IMR-90 (cell line): Measurements from ENCODE around the gene LPAR1. TPM values are rescaled to one million over a fixed set of nuclear protein-coding genes. Genes with fewer than 3 reads are reported as not detected.

ENCODE experiments used
- ATAC-seq: fragments of 200-7000 bp; cut with Tn5 transposase; 2 replicates; pipeline ENCODE4 v1.9.1; 2020; ENCODE audit warnings: low read depth, mild to moderate bottlenecking, moderate library complexity
- BruUV-seq: library from RNA; stranded (reverse); fragments of 400-500 nt; replicated peaks from 2 replicates; lab custom pipeline; 2021; lab: Mats Ljungman, UMichigan
- CTCF ChIA-PET: fragments of 300-600 bp; formaldehyde crosslinking; extraction: SDS; loops from one replicate; lab custom pipeline; 2021; ENCODE audit warnings: antibody characterized with exemption; lab: Yijun Ruan, JAX
- POLR2A ChIA-PET: fragments of 300-600 bp; sonication (Branson Sonifier 250); formaldehyde crosslinking; loops from one replicate; lab custom pipeline; 2022; ENCODE audit warnings: antibody characterized with exemption; ENCODE audit not compliant: unreplicated experiment; lab: Charles Lee
- DNase-seq: peaks from one replicate; pipeline ENCODE4 v3.0.0; 2013
- H2AFZ ChIP-seq: replicated peaks from 2 replicates; pipeline ENCODE3; 2013; ENCODE audit warnings: low read length, mild to moderate bottlenecking; ENCODE audit not compliant: poor library complexity
- H2AK5ac ChIP-seq: 2 replicates; pipeline ENCODE4 v1.6.1; 2013; ENCODE audit warnings: low read depth, low read length, inconsistent platforms
- H2AK9ac ChIP-seq: replicated peaks from 2 replicates; pipeline ENCODE3; 2013; ENCODE audit warnings: mild to moderate bottlenecking, low read depth, low read length, moderate library complexity; ENCODE audit not compliant: poor library complexity
- H2BK120ac ChIP-seq: 2 replicates; pipeline ENCODE4 v1.6.1; 2013; ENCODE audit warnings: low read depth, low read length, inconsistent platforms
- H2BK15ac ChIP-seq: 3 replicates; pipeline ENCODE4 v1.6.1; 2013; ENCODE audit warnings: low read depth, low read length, inconsistent platforms
- H2BK20ac ChIP-seq: 2 replicates; pipeline ENCODE4 v1.6.1; 2013; ENCODE audit warnings: low read depth, mild to moderate bottlenecking, inconsistent platforms, low read length, moderate library complexity
- H2BK5ac ChIP-seq: 2 replicates; pipeline ENCODE4 v1.6.1; 2013; ENCODE audit warnings: mild to moderate bottlenecking, low read depth, low read length, inconsistent platforms; ENCODE audit not compliant: poor library complexity, severe bottlenecking
- H3K14ac ChIP-seq: replicated peaks from 2 replicates; pipeline ENCODE4 v1.6.1; 2013; ENCODE audit warnings: low read depth, low read length, inconsistent platforms
- H3K18ac ChIP-seq: 2 replicates; pipeline ENCODE4 v1.6.1; 2013; ENCODE audit warnings: low read depth, low read length, control low read depth
- H3K23ac ChIP-seq: 2 replicates; pipeline ENCODE4 v1.6.1; 2013; ENCODE audit warnings: low read depth, low read length, inconsistent platforms
- H3K27ac ChIP-seq: 2 replicates; pipeline ENCODE4 v1.5.1; 2013; ENCODE audit warnings: mild to moderate bottlenecking, control low read depth, low read length; ENCODE audit not compliant: insufficient read depth
- H3K27me3 ChIP-seq: 2 replicates; pipeline ENCODE4 v1.6.1; 2013; ENCODE audit warnings: low read length; ENCODE audit not compliant: control insufficient read depth, insufficient read depth
- H3K36me3 ChIP-seq: 2 replicates; pipeline ENCODE4 v1.6.1; 2013; ENCODE audit warnings: low read length, mixed read lengths; ENCODE audit not compliant: control insufficient read depth, insufficient read depth
- H3K4ac ChIP-seq: 2 replicates; pipeline ENCODE4 v1.6.1; 2013; ENCODE audit warnings: low read depth, low read length, inconsistent platforms
- H3K4me1 ChIP-seq: 2 replicates; pipeline ENCODE4 v1.6.1; 2013; ENCODE audit warnings: low read length, mixed read lengths; ENCODE audit not compliant: control insufficient read depth, insufficient read depth
- H3K4me2 ChIP-seq: 2 replicates; pipeline ENCODE4 v1.6.1; 2013; ENCODE audit warnings: low read depth, mild to moderate bottlenecking, control low read depth, low read length, moderate library complexity
- H3K4me3 ChIP-seq: 2 replicates; pipeline ENCODE4 v1.5.1; 2013; ENCODE audit warnings: low read depth, mild to moderate bottlenecking, control low read depth, low read length, moderate library complexity; ENCODE audit not compliant: insufficient read depth
- H3K56ac ChIP-seq: 2 replicates; pipeline ENCODE4 v1.6.1; 2013; ENCODE audit warnings: low read length, inconsistent platforms; ENCODE audit not compliant: insufficient read depth; ENCODE audit errors: extremely low read depth
- H3K79me1 ChIP-seq, 2 experiments: 2 replicates each; pipeline ENCODE4 v1.6.1; 2013; ENCODE audit warnings: low read length in 2 of 2, inconsistent platforms in 1 of 2, low read depth in 1 of 2
- H3K9ac ChIP-seq: 2 replicates; pipeline ENCODE4 v1.6.1; 2013; ENCODE audit warnings: low read depth, low read length, control low read depth
- H3K9me1 ChIP-seq: 2 replicates; pipeline ENCODE4 v1.6.1; 2013; ENCODE audit warnings: low read length, inconsistent platforms; ENCODE audit not compliant: insufficient read depth
- H3K9me3 ChIP-seq: 2 replicates; pipeline ENCODE4 v1.6.1; 2013; ENCODE audit warnings: low read length; ENCODE audit not compliant: control insufficient read depth, insufficient read depth
- H4K20me1 ChIP-seq: 2 replicates; pipeline ENCODE4 v1.6.1; 2013; ENCODE audit warnings: low read length, inconsistent platforms; ENCODE audit not compliant: insufficient read depth
- H4K5ac ChIP-seq: 2 replicates; pipeline ENCODE4 v1.6.1; 2013; ENCODE audit warnings: mild to moderate bottlenecking, low read depth, low read length, control low read depth
- H4K8ac ChIP-seq, 2 experiments: 2 replicates each; pipeline ENCODE4 v1.6.1; 2013; ENCODE audit warnings: low read depth in 2 of 2, low read length in 2 of 2, control low read depth in 1 of 2, inconsistent platforms in 1 of 2
- H4K91ac ChIP-seq: 2 replicates; pipeline ENCODE4 v1.6.1; 2013; ENCODE audit warnings: low read depth, low read length, inconsistent platforms; ENCODE audit not compliant: insufficient read depth
- BHLHE40 ChIP-seq: fragments of 150-350 bp; IDR thresholded peaks from 2 replicates; pipeline ENCODE4 v1.6.1; 2016; ENCODE audit warnings: mild to moderate bottlenecking, low read depth, low read length
- CEBPB ChIP-seq: IDR thresholded peaks from 2 replicates; pipeline ENCODE4 v1.6.1; 2012; ENCODE audit warnings: low read depth, low read length, improper control_type of control experiment
- CHD1 ChIP-seq: IDR thresholded peaks from 2 replicates; pipeline ENCODE4 v1.6.1; 2012; ENCODE audit warnings: low read depth, low read length, improper control_type of control experiment
- CTCF ChIP-seq: conservative IDR thresholded peaks from 2 replicates; pipeline ENCODE4 v1.5.1; 2012; ENCODE audit warnings: mild to moderate bottlenecking, low read depth, low read length, improper control_type of control experiment
- ELK1 ChIP-seq: fragments of 150-350 bp; IDR thresholded peaks from 2 replicates; pipeline ENCODE4 v1.6.1; 2016; ENCODE audit warnings: low read depth, mild to moderate bottlenecking, low read length, moderate library complexity, borderline replicate concordance
- FOS ChIP-seq: fragments of 150-350 bp; IDR thresholded peaks from 2 replicates; pipeline ENCODE4 v1.6.1; 2016; ENCODE audit warnings: low read depth, low read length
- MAFK ChIP-seq: IDR thresholded peaks from 2 replicates; pipeline ENCODE4 v1.6.1; 2012; ENCODE audit warnings: low read depth, low read length, improper control_type of control experiment
- MAZ ChIP-seq: IDR thresholded peaks from 2 replicates; pipeline ENCODE4 v1.6.1; 2012; ENCODE audit warnings: low read depth, mild to moderate bottlenecking, low read length, improper control_type of control experiment, moderate library complexity, borderline replicate concordance
- MXI1 ChIP-seq: IDR thresholded peaks from 2 replicates; pipeline ENCODE4 v1.6.1; 2012; ENCODE audit warnings: low read depth, mild to moderate bottlenecking, low read length, moderate library complexity, borderline replicate concordance
- NFE2L2 ChIP-seq: fragments of 150-350 bp; IDR thresholded peaks from 2 replicates; pipeline ENCODE4 v1.6.1; 2016; ENCODE audit warnings: low read depth, mild to moderate bottlenecking, low read length
- POLR2A ChIP-seq: IDR thresholded peaks from 2 replicates; pipeline ENCODE4 v1.6.1; 2012; ENCODE audit warnings: mild to moderate bottlenecking, low read depth, low read length
- RAD21 ChIP-seq: IDR thresholded peaks from 2 replicates; pipeline ENCODE4 v1.6.1; 2012; ENCODE audit warnings: low read length, improper control_type of control experiment
- RCOR1 ChIP-seq: IDR thresholded peaks from 2 replicates; pipeline ENCODE4 v1.6.1; 2012; ENCODE audit warnings: mild to moderate bottlenecking, low read length, improper control_type of control experiment; ENCODE audit not compliant: insufficient replicate concordance
- RFX5 ChIP-seq: IDR thresholded peaks from 2 replicates; pipeline ENCODE4 v1.8.0; 2012; ENCODE audit warnings: low read depth, mild to moderate bottlenecking, low read length, moderate library complexity
- SMC3 ChIP-seq: fragments of 150-350 bp; IDR thresholded peaks from 2 replicates; pipeline ENCODE4 v1.6.1; 2016; ENCODE audit warnings: low read depth, mild to moderate bottlenecking, antibody characterized with exemption, low read length, moderate library complexity
- USF2 ChIP-seq: fragments of 150-350 bp; IDR thresholded peaks from 2 replicates; pipeline ENCODE4 v1.6.1; 2017; ENCODE audit warnings: mild to moderate bottlenecking, antibody characterized with exemption, low read length, low read depth
- WGBS, 2 experiments: methylation state at CpG; one replicate each; pipeline versions ENCODE4 v1.1.5 to v1.1.7; 2013; ENCODE audit warnings: missing lambda C conversion rate in 2 of 2; ENCODE audit not compliant: insufficient read length in 1 of 2; ENCODE audit errors: extremely low coverage in 2 of 2; 5-methylcytosine and 5-hydroxymethylcytosine counted together
- dilution Hi-C: fragments of 300-500 bp; cut with HindIII; formaldehyde crosslinking; loops from one replicate; pipeline ENCODE4 v1.14.3; 2018; ENCODE audit warnings: low sequenced_read_pairs; ENCODE audit not compliant: unreplicated experiment
- in situ Hi-C: fragments of 300-500 bp; cut with MboI; formaldehyde crosslinking; loops from 3 replicates; pipeline ENCODE4 v1.14.3; 2019; ENCODE audit warnings: low sequenced_read_pairs, inconsistent platforms, mixed read lengths
- intact Hi-C: fragments of 100-400 bp; cut with micrococcal nuclease; formaldehyde crosslinking; loops from 2 replicates; pipeline ENCODE4 v1.10.0; 2022
- polyA plus RNA-seq, 3 experiments: library from polyadenylated mRNA; depleted of rRNA; stranded (reverse); fragments of >200 nt; gene quantifications; 2 replicates each; pipeline ENCODE4 v1.2.3, GENCODE V29; 2012; ENCODE audit warnings: low replicate concordance in 1 of 3
- total RNA-seq: library from RNA; depleted of rRNA; stranded (reverse); fragments of >200 nt; gene quantifications from 2 replicates; pipeline ENCODE4 v1.2.3, GENCODE V29; 2012

LPAR1 gene
- total and polyA plus RNA-seq, 2 of the 4 experiments (the other 2 are of a cell fraction) = 171 to 315 TPM

- H3K9me1 ChIP-seq = peaks cover 26% of the 10 kb centered on the region
- H3K23ac ChIP-seq = no peak overlapping the region
- CTCF ChIA-PET = no interaction called here
- POLR2A ChIA-PET = no interaction called here
- BruUV-seq = no TSS peak
- no CpG with 5 or more reads among the region's 3 CpGs for WGBS, 2 experiments
- H3K36me3 ChIP-seq = peaks cover 19% of the 10 kb centered on the region
- H3K4me3 ChIP-seq = no peak overlapping the region
- no peak overlapping the region for H4K5ac ChIP-seq
- H2AFZ ChIP-seq = no peak overlapping the region
- no peaks in the 10 kb centered on the region for H3K9me3 ChIP-seq
- H4K8ac ChIP-seq = no peak overlapping the region; a peak in 1 of 4 replicates
- H4K20me1 ChIP-seq = peaks cover 94% of the 10 kb centered on the region
- ATAC-seq (no peak), DNase-seq (no peak)
- H3K4me1 ChIP-seq = peaks cover 18% of the 10 kb centered on the region
- in situ Hi-C loops = no loop called here
- H4K91ac ChIP-seq = no peak overlapping the region
- H2BK15ac ChIP-seq = no peak overlapping the region
- no peak overlapping the region for H3K18ac ChIP-seq
- H2BK5ac ChIP-seq = no peak overlapping the region
- TF ChIP-seq RCOR1 (no peak), CTCF (no peak), FOS (no peak), NFE2L2 (no peak), USF2 (no peak), RAD21 (no peak), CEBPB (no peak), MAZ (no peak), SMC3 (no peak), POLR2A (no peak), RFX5 (no peak), MAFK (no peak), ELK1 (no peak), MXI1 (no peak), BHLHE40 (no peak), CHD1 (no peak)
- no peak overlapping the region for H2BK20ac ChIP-seq
- H2BK120ac ChIP-seq = no peak overlapping the region
- no peak overlapping the region for H2AK9ac ChIP-seq
- peaks cover 28 to 76% of the 10 kb centered on the region in 2 experiments for H3K79me1 ChIP-seq
- no peak overlapping the region for H3K4me2 ChIP-seq
- H3K56ac ChIP-seq = no peak overlapping the region
- no peak overlapping the region for H3K4ac ChIP-seq
- intact Hi-C loops = no loop called here
- no peak overlapping the region for H3K27ac ChIP-seq
- H3K14ac ChIP-seq = 0 out of 2 replicates have a peak overlapping the region, but pooled peaks have one; percentile 26
- dilution Hi-C loops = no loop called here
- H3K27me3 ChIP-seq = no peaks in the 10 kb centered on the region
- H3K9ac ChIP-seq = no peak overlapping the region
- H2AK5ac ChIP-seq = no peak overlapping the region
Observed at GRCh38 chr9:111003182-111003581, 35.1 kb downstream of the LPAR1 start.
